BE2C (cell line): ENCODE results near the gene PPM1N. TPM values are rescaled to one million over a fixed set of nuclear protein-coding genes. Genes with fewer than 3 reads are reported as not detected.

Experiments used
- DNase-seq: peaks from one replicate; pipeline ENCODE4 v3.0.0-alpha.2; 2020
- H3K27me3 ChIP-seq: fragments of 250-450 bp; sonication (Bioruptor Pico); 2 replicates; pipeline ENCODE4 v1.5.1; 2020; ENCODE audit warnings: mild to moderate bottlenecking
- H3K36me3 ChIP-seq: fragments of 250-450 bp; sonication (Bioruptor Pico); 2 replicates; pipeline ENCODE4 v1.5.1; 2020; ENCODE audit warnings: mild to moderate bottlenecking
- H3K4me1 ChIP-seq: fragments of 250-450 bp; sonication (Bioruptor Pico); 2 replicates; pipeline ENCODE4 v1.5.1; 2020
- H3K4me3 ChIP-seq: 2 replicates; pipeline ENCODE4 v1.5.1; 2011; ENCODE audit warnings: low read depth, low read length
- H3K9me3 ChIP-seq: fragments of 250-450 bp; sonication (Bioruptor Pico); 2 replicates; pipeline ENCODE4 v1.5.1; 2020
- polyA plus RNA-seq: library from polyadenylated mRNA; unstranded; fragments of >200 nt; gene quantifications from one replicate; pipeline ENCODE4 v1.2.1, GENCODE V29; 2012; ENCODE audit warnings: low read depth, missing spikeins; ENCODE audit not compliant: insufficient read length, insufficient read depth
- TF ChIP-seq, protein P1 (sequence below): IDR thresholded peaks from 2 replicates; pipeline ENCODE4 v1.5.1; 2012; ENCODE audit warnings: mild to moderate bottlenecking, low read depth, low read length

The PPM1N gene, protein sequence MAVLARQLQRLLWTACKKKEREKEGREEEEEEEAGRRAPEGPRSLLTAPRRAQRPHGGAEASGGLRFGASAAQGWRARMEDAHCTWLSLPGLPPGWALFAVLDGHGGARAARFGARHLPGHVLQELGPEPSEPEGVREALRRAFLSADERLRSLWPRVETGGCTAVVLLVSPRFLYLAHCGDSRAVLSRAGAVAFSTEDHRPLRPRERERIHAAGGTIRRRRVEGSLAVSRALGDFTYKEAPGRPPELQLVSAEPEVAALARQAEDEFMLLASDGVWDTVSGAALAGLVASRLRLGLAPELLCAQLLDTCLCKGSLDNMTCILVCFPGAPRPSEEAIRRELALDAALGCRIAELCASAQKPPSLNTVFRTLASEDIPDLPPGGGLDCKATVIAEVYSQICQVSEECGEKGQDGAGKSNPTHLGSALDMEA
- 2.2 TPM for polyA plus RNA-seq

- TF ChIP-seq, protein P1, sequence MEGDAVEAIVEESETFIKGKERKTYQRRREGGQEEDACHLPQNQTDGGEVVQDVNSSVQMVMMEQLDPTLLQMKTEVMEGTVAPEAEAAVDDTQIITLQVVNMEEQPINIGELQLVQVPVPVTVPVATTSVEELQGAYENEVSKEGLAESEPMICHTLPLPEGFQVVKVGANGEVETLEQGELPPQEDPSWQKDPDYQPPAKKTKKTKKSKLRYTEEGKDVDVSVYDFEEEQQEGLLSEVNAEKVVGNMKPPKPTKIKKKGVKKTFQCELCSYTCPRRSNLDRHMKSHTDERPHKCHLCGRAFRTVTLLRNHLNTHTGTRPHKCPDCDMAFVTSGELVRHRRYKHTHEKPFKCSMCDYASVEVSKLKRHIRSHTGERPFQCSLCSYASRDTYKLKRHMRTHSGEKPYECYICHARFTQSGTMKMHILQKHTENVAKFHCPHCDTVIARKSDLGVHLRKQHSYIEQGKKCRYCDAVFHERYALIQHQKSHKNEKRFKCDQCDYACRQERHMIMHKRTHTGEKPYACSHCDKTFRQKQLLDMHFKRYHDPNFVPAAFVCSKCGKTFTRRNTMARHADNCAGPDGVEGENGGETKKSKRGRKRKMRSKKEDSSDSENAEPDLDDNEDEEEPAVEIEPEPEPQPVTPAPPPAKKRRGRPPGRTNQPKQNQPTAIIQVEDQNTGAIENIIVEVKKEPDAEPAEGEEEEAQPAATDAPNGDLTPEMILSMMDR = no peak
- DNase-seq = no peak
- Histone ChIP-seq H3K4me3 (peak within 1 kb of the TSS; percentile 56), H3K27me3 (no peaks in the 10 kb centered on the region), H3K36me3 (peaks cover 15% of the 10 kb centered on the region), H3K9me3 (no peaks in the 10 kb centered on the region; the same call in 1 of the 2 replicates), H3K4me1 (peaks cover 6% of the 10 kb centered on the region)
These were observed at the start of gene PPM1N for GRCh38 chr19:45498411-45499195. PPM1N (plus strand) TSS chr19:45498443; CDS start chr19:45498473, 30 bp downstream.

- H3K27me3 ChIP-seq = peaks cover 3% of the 10 kb centered on the region; the same call in 1 of the 2 replicates
- H3K4me1 ChIP-seq = peaks cover 11% of the 10 kb centered on the region; the same call in 1 of the 2 replicates
- DNase-seq = no peak
- H3K4me3 ChIP-seq = no peak overlapping the region
- no peaks in the 10 kb centered on the region for H3K9me3 ChIP-seq
- H3K36me3 ChIP-seq = no peaks in the 10 kb centered on the region
- TF ChIP-seq, protein P1 = no peak
These were observed 49.4 kb upstream of the PPM1N start for GRCh38 chr19:45448887-45449299.

- H3K27me3 ChIP-seq = peaks cover 3% of the 10 kb centered on the region; the same call in 1 of the 2 replicates
- TF ChIP-seq, protein P1 = no peak
- no peak for DNase-seq
- H3K9me3 ChIP-seq = no peaks in the 10 kb centered on the region
- peak overlapping the region; percentile 66 for H3K4me3 ChIP-seq
- H3K4me1 ChIP-seq = peaks cover 8% of the 10 kb centered on the region; the same call in 1 of the 2 replicates
- no peaks in the 10 kb centered on the region for H3K36me3 ChIP-seq
These were observed 48.3 kb upstream of the PPM1N start for GRCh38 chr19:45450012-45450333.

DNA sequence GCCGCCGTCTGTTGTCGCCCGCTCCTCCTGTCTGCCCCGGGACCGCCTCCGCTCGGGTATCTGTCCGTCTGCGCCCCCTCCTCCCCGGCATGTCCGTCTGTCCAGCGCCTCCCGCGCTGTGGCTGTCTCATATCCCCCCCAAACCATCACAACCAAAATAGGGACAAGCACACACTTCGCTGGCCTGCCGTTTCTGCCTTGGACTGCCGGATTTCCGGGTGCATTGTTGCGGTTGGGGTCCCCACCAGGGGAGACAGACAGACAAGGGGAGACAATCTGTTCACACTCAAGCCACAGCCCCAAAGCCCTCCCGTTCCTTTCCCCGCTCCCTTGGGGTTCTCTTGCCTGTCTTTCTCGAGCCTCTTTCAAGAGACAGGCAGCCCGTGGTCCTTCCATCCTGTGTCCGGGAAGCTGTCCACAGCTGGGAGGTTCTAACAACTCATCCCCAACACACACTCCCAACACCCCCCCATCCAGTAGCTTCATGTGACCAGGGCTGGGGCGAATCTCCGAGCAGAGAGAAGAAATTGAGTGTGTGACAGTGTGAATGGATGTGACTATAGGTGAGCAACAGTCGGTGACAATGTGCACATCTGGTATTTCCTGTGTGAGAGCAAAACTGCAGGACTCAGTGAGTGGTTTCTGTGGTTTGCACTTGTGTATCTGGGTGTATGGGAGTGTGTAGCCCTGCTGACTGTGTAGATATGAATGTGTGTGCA is 47.0 kb upstream of the PPM1N start:
- no peak for DNase-seq
- TF ChIP-seq, protein P1 = no peak
- H3K4me3 ChIP-seq = peak overlapping the region; percentile 66
- no peaks in the 10 kb centered on the region for H3K9me3 ChIP-seq
- peaks cover 16% of the 10 kb centered on the region for H3K4me1 ChIP-seq
- no peaks in the 10 kb centered on the region for H3K36me3 ChIP-seq
- peaks cover 3% of the 10 kb centered on the region; the same call in 1 of the 2 replicates for H3K27me3 ChIP-seq

DNA sequence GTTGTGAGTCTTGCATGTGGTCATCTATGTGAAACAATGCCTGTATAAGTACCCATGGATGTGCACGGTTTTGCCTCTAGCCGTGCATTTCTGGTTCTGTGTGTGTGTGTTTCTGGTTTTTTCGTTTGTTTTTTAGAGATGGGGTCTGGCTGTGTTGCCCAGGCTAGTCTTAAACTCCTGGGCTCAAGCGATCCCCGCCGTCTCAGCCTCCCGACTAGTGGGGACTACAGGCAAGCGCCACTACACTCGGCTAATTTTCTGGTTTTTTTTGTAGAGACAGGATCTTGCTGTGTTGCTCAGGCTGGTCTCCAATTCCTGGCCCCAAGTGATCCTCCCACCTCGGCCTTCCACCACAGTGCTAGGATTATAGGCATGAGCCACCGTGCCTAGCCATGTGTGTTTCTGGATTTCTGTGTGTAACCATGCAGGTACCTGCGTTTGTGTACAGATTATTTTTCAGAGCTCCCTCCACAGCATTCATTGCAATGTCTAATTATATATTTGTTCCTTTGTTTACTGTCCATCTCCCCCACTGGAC is 46.3 kb upstream of the PPM1N start:
- H3K4me1 ChIP-seq = peaks cover 16% of the 10 kb centered on the region
- H3K9me3 ChIP-seq = no peaks in the 10 kb centered on the region
- DNase-seq = no peak
- peaks cover 3% of the 10 kb centered on the region; the same call in 1 of the 2 replicates for H3K27me3 ChIP-seq
- no peak overlapping the region for H3K4me3 ChIP-seq
- H3K36me3 ChIP-seq = no peaks in the 10 kb centered on the region
- TF ChIP-seq, protein P1 = no peak
